Naive thymus-derived CD4-positive, alpha-beta T cell (primary cell): Measurements from ENCODE around the gene SCMH1. TPM values are rescaled to one million over a fixed set of nuclear protein-coding genes. Genes with fewer than 3 reads are reported as not detected.
"Not testable (repeated sequence)": the region's sequence is repeated elsewhere in the genome, so short reads cannot be mapped to it uniquely, and the experiment has no call there.

Source experiments
- ATAC-seq: fragments of 150-1000 bp; cut with Tn5 transposase; 2 replicates; pipeline ENCODE4 v1.10.0; 2021; ENCODE audit warnings: mild to moderate bottlenecking, moderate library complexity
- CTCF ChIA-PET: fragments of 350-600 bp; sonication (Branson Sonifier 250); formaldehyde crosslinking; loops from one replicate; lab custom pipeline; 2021; ENCODE audit warnings: antibody characterized with exemption; lab: Charles Lee
- POLR2A ChIA-PET: fragments of 350-600 bp; sonication (Branson Sonifier 250); formaldehyde crosslinking; loops from one replicate; lab custom pipeline; 2021; ENCODE audit warnings: antibody characterized with exemption, inconsistent platforms; lab: Charles Lee
- DNase-seq, 9 donors: peaks; one replicate each; pipeline versions ENCODE4 v3.0.0 to v3.0.0-alpha.2; 2020 to 2022; ENCODE audit warnings: mixed read lengths in 1 of 9
- H3K27ac ChIP-seq: one replicate; pipeline ENCODE4 v1.7.0; 2013; ENCODE audit warnings: mild to moderate bottlenecking, low read depth, low read length, moderate library complexity
- H3K27me3 ChIP-seq, 2 donors: one replicate each; pipeline ENCODE4 v1.7.0; 2013; ENCODE audit warnings: low read length in 2 of 2, mild to moderate bottlenecking in 2 of 2, moderate library complexity in 2 of 2; ENCODE audit not compliant: control insufficient read depth in 2 of 2, insufficient read depth in 2 of 2
- H3K36me3 ChIP-seq, 3 experiments: 1 replicate in 2 of 3; 2 replicates in 1 of 3; pipeline ENCODE4 v1.7.0; 2013; ENCODE audit warnings: low read length in 3 of 3, mild to moderate bottlenecking in 3 of 3, moderate library complexity in 1 of 3; ENCODE audit not compliant: insufficient read depth in 3 of 3, control insufficient read depth in 2 of 3
- H3K4me1 ChIP-seq, 2 donors: one replicate each; pipeline ENCODE4 v1.7.0; 2013; ENCODE audit warnings: low read length in 2 of 2, mild to moderate bottlenecking in 2 of 2, moderate library complexity in 1 of 2; ENCODE audit not compliant: control insufficient read depth in 2 of 2, insufficient read depth in 2 of 2
- H3K4me3 ChIP-seq: 2 replicates; pipeline ENCODE4 v1.7.0; 2013; ENCODE audit warnings: mild to moderate bottlenecking, low read length
- H3K9me3 ChIP-seq, 3 experiments: 1 replicate in 2 of 3; 2 replicates in 1 of 3; pipeline ENCODE4 v1.7.0; 2013; ENCODE audit warnings: low read length in 3 of 3; ENCODE audit not compliant: control insufficient read depth in 2 of 3
- H3K27ac Mint-ChIP-seq, 9 donors: one replicate each; pipeline ENCODE4 v1.8.0; 2020 to 2022; ENCODE audit warnings: mixed read lengths in 9 of 9, mild to moderate bottlenecking in 8 of 9, moderate library complexity in 5 of 9, inconsistent platforms in 2 of 9
- H3K27me3 Mint-ChIP-seq, 5 donors: one replicate each; pipeline ENCODE4 v1.8.0; 2021 to 2022; ENCODE audit warnings: mixed read lengths in 5 of 5, mild to moderate bottlenecking in 1 of 5
- H3K36me3 Mint-ChIP-seq, 5 donors: one replicate each; pipeline ENCODE4 v1.8.0; 2020 to 2022; ENCODE audit warnings: mixed read lengths in 5 of 5, mild to moderate bottlenecking in 3 of 5, inconsistent platforms in 1 of 5
- H3K4me1 Mint-ChIP-seq, 7 donors: one replicate each; pipeline ENCODE4 v1.8.0; 2020 to 2022; ENCODE audit warnings: mixed read lengths in 7 of 7, mild to moderate bottlenecking in 3 of 7, inconsistent platforms in 1 of 7
- H3K4me3 Mint-ChIP-seq, 10 donors: one replicate each; pipeline ENCODE4 v1.8.0; 2020 to 2022; ENCODE audit warnings: mild to moderate bottlenecking in 10 of 10, mixed read lengths in 10 of 10, moderate library complexity in 6 of 10, inconsistent platforms in 2 of 10
- H3K9me3 Mint-ChIP-seq, 11 donors: one replicate each; pipeline ENCODE4 v1.8.0; 2020 to 2022; ENCODE audit warnings: mixed read lengths in 11 of 11, mild to moderate bottlenecking in 4 of 11, inconsistent platforms in 1 of 11, moderate library complexity in 1 of 11
- intact Hi-C, 2 donors: fragments of 100-400 bp; cut with micrococcal nuclease; formaldehyde crosslinking; loops; one replicate each; pipeline ENCODE4 v1.15.1; 2023
- polyA plus RNA-seq, 2 donors: library from polyadenylated mRNA; unstranded; fragments of 300-500 nt; fragmentation: Illumina TruSeq; gene quantifications; one replicate each; pipeline ENCODE4 v1.2.3, GENCODE V29; 2021
- total RNA-seq, 6 experiments: library from RNA in 5 of 6; stranded (reverse) in 5 of 6; gene quantifications; 1 replicate in 5 of 6; 2 replicates in 1 of 6; pipeline ENCODE4 v1.2.3 and lab custom pipeline; 2021 to 2026

SCMH1 gene
- total and polyA plus RNA-seq, 7 experiments from 2014 or later = 3.6 to 18.6 (median 16.8) TPM

DNA sequence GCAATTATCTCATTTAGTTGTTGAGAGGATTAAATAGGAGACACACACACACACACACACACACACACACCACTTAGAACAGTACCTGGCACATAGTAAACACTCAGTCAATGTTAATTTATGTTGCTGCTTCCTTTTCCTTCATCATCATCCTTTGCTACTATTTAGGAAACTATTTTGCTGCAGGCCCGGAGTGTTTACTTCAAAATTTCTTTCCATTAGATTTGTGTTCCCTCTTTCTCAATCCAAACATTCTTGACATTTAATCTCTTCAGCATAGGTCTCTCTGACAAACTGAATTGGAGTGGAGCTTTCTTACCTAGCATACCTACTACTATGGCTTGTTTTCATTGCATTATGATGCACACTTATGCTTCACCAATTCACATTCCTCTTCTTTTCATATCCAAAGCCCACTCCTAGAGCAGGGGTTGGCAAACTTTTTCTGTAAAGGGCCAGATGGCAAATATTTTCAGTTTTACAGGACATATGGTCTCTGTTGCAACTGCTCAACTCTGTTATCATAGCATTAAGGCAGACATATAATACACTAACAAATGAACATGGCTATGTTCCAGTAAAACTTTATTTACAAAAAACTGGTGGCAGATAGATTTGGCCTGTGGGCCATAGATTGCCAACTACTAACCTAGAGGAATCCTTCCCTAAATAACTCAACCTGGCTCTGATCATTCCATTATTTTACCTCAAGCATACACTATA is 49.5 kb downstream of the SCMH1 start:
- peaks cover 0 to 11% (median 0%) of the 10 kb centered on the region in 11 donors for H3K9me3 Mint-ChIP-seq
- H3K4me3 Mint-ChIP-seq = no peak overlapping the region
- no peaks in the 10 kb centered on the region for H3K27me3 Mint-ChIP-seq
- Histone ChIP-seq H3K27me3 (no peaks in the 10 kb centered on the region), H3K4me1 (no peaks in the 10 kb centered on the region), H3K4me3 (no peak overlapping the region), H3K27ac (no peak overlapping the region), H3K36me3 (no peaks in the 10 kb centered on the region), H3K9me3 (no peaks in the 10 kb centered on the region)
- CTCF ChIA-PET = no interaction called here
- peaks cover 0 to 16% (median 4%) of the 10 kb centered on the region in 5 donors for H3K36me3 Mint-ChIP-seq
- DNase-seq = no peak
- intact Hi-C loops = no loop called here
- POLR2A ChIA-PET = no interaction called here
- H3K4me1 Mint-ChIP-seq = peaks cover 0 to 6% (median 4%) of the 10 kb centered on the region in 7 donors
- ATAC-seq = no peak
- no peak overlapping the region for H3K27ac Mint-ChIP-seq

DNA sequence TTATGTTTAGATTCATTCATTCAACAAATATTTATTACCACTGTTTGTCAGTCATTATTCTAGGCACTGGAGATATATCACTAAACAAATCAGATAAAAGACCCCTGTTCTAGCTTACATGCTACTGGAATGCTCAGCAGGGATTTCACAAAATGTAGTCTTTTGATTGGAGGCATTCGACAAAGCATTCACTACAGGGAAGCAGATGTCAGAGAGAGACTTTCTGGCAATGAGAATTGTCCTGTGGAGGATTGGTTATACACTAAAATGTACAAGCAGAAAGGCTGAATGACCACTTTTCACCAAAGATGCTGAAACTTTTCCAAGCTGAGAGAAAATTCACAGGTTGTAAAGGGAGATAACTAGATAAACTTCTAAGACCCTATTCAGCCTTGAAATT is 57.7 kb downstream of the SCMH1 start:
- intact Hi-C loops = no loop called here
- Mint-ChIP-seq H3K27me3 (no peaks in the 10 kb centered on the region), H3K4me1 (peaks cover 0 to 2% (median 0%) of the 10 kb centered on the region in 7 donors), H3K9me3 (peaks cover 0 to 4% (median 0%) of the 10 kb centered on the region in 11 donors), H3K36me3 (peaks cover 0 to 41% (median 17%) of the 10 kb centered on the region in 5 donors), H3K4me3 (no peak overlapping the region), H3K27ac (no peak overlapping the region)
- CTCF ChIA-PET = no interaction called here
- ATAC-seq (no peak), DNase-seq (no peak)
- POLR2A ChIA-PET = no interaction called here
- H3K27ac ChIP-seq = no peak overlapping the region
- no peak overlapping the region for H3K4me3 ChIP-seq
- H3K36me3 ChIP-seq = no peaks in the 10 kb centered on the region
- no peaks in the 10 kb centered on the region for H3K27me3 ChIP-seq
- H3K9me3 ChIP-seq = no peaks in the 10 kb centered on the region
- no peaks in the 10 kb centered on the region for H3K4me1 ChIP-seq

DNA sequence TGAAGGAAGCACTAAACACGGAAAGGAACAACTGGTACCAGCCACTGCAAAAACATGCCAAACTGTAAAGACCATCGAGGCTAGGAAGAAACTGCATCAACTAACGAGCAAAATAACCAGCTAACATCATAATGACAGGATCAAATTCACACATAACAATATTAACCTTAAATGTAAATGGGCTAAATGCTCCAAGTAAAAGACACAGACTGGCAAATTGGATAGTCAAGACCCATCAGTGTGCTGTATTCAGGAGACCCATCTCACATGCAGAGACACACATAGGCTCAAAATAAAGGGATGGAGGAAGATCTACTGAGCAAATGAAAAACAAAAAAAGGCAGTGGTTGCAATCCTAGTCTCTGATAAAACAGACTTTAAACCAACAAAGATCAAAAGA is 63.9 kb downstream of the SCMH1 start:
- H3K27me3 ChIP-seq, H3K27ac ChIP-seq, H3K27ac Mint-ChIP-seq, H3K9me3 ChIP-seq, intact Hi-C loops, POLR2A ChIA-PET, H3K4me3 ChIP-seq, H3K4me1 ChIP-seq, H3K36me3 ChIP-seq, CTCF ChIA-PET, DNase-seq, ATAC-seq, H3K4me1 Mint-ChIP-seq, H3K4me3 Mint-ChIP-seq, H3K27me3 Mint-ChIP-seq: not testable (repeated sequence)
- peaks cover 12 to 81% (median 49%) of the 10 kb centered on the region in 5 donors for H3K36me3 Mint-ChIP-seq
- peaks cover 0 to 22% (median 7%) of the 10 kb centered on the region in 11 donors for H3K9me3 Mint-ChIP-seq

DNA sequence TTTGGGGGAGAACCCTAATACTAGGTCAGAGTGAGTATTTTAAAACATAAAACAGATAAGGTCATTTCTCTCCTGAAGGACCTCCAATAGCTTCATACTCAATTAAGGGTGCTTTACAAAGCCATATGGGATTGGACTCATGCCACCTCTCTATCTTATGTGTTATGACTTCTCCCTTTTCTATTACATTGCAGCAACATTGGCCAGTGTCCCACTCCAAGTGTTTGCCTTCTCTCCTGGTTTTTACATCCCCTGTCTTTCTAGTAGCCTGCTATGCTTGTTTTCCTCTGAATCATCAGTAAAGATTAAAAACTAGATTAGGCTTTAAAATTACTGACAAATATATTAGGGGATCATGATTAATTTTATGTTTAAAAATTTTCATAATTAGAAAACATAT is 66.6 kb downstream of the SCMH1 start:
- H3K4me3 ChIP-seq = no peak overlapping the region
- CTCF ChIA-PET = no interaction called here
- H3K4me1 ChIP-seq = no peaks in the 10 kb centered on the region
- POLR2A ChIA-PET = no interaction called here
- H3K9me3 Mint-ChIP-seq = peaks cover 0 to 22% (median 8%) of the 10 kb centered on the region in 11 donors
- peaks cover 17 to 85% (median 59%) of the 10 kb centered on the region in 5 donors for H3K36me3 Mint-ChIP-seq
- no peak overlapping the region for H3K27ac ChIP-seq
- H3K36me3 ChIP-seq = no peaks in the 10 kb centered on the region
- H3K27me3 Mint-ChIP-seq = no peaks in the 10 kb centered on the region
- no peak overlapping the region for H3K4me3 Mint-ChIP-seq
- peaks cover 0 to 7% (median 0%) of the 10 kb centered on the region in 7 donors for H3K4me1 Mint-ChIP-seq
- no peak for ATAC-seq
- no peak overlapping the region for H3K27ac Mint-ChIP-seq
- H3K27me3 ChIP-seq = no peaks in the 10 kb centered on the region
- DNase-seq = no peak
- H3K9me3 ChIP-seq = no peaks in the 10 kb centered on the region
- intact Hi-C loops = no loop called here

DNA sequence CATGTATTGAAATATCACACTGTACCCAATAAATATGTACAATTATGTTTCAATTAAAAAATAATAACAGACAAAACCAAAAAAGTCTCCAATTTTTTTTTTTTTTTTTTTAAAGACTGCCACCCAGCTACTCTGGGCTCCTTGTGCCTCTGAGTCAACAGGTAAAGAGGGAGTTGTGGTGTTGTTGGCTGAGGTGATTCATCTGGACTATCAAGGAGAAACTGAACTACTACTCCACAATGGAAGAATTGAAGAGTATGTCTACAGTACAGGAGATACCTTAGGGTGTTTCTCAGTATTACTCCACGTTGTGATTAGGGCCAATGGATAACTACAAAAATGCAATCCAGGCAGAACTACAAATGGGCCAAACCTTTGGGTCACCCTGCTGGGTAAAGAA is 67.9 kb downstream of the SCMH1 start:
- Histone ChIP-seq H3K4me3 (no peak overlapping the region), H3K36me3 (no peaks in the 10 kb centered on the region), H3K9me3 (no peaks in the 10 kb centered on the region), H3K27ac (no peak overlapping the region), H3K27me3 (no peaks in the 10 kb centered on the region), H3K4me1 (no peaks in the 10 kb centered on the region)
- Mint-ChIP-seq H3K4me3 (no peak overlapping the region), H3K36me3 (peaks cover 18 to 82% (median 57%) of the 10 kb centered on the region in 5 donors), H3K9me3 (peaks cover 0 to 29% (median 6%) of the 10 kb centered on the region in 11 donors), H3K27ac (no peak overlapping the region), H3K4me1 (peaks cover 0 to 6% (median 0%) of the 10 kb centered on the region in 7 donors), H3K27me3 (no peaks in the 10 kb centered on the region)
- DNase-seq (no peak), ATAC-seq (no peak)
- CTCF ChIA-PET = no interaction called here
- POLR2A ChIA-PET = no interaction called here
- intact Hi-C loops = no loop called here

DNA sequence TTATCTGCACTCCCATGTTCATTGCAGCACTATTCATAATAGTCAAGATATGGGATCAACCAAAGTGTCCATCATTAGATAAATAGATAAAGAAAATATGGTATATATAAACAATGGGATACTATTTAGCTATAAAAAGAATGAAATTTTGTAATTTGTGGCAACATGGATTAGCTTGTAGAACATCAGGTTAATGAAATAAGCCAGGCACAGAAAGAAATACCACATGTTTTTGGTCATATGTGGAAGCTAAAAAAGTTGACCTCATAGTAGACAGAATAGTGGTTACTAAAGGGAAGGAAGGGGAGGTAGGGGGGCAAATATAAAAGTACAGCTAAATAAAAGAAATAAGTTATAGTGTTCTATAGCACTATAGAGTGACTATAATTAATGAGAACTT is 68.5 kb downstream of the SCMH1 start:
- Histone ChIP-seq H3K27ac (no peak overlapping the region), H3K4me3 (no peak overlapping the region), H3K27me3 (no peaks in the 10 kb centered on the region), H3K9me3 (peaks cover 0 to 3% (median 0%) of the 10 kb centered on the region in 3 experiments), H3K4me1 (no peaks in the 10 kb centered on the region), H3K36me3 (no peaks in the 10 kb centered on the region)
- Mint-ChIP-seq H3K36me3 (peaks cover 13 to 80% (median 54%) of the 10 kb centered on the region in 5 donors), H3K4me3 (no peak overlapping the region), H3K27me3 (no peaks in the 10 kb centered on the region), H3K27ac (no peak overlapping the region), H3K9me3 (peaks cover 0 to 29% (median 7%) of the 10 kb centered on the region in 11 donors), H3K4me1 (peaks cover 0 to 5% (median 0%) of the 10 kb centered on the region in 7 donors)
- ATAC-seq (no peak), DNase-seq (no peak)
- ChIA-PET CTCF (no interaction called here), POLR2A (no interaction called here)
- intact Hi-C loops = no loop called here
